Natural killer cell (primary cell): ENCODE measurements around the gene FOXP1. TPM values are rescaled to one million over a fixed set of nuclear protein-coding genes. Genes with fewer than 3 reads are reported as not detected.

Experiments used
- ATAC-seq, 3 donors: fragments of 150-1000 bp in 2 of 3; fragments of 200-7000 bp in 1 of 3; cut with Tn5 transposase; 1 replicate in 1 of 3; 2 replicates in 2 of 3; pipeline ENCODE4 v1.10.0; 2021; ENCODE audit warnings: mild to moderate bottlenecking in 2 of 3, moderate library complexity in 2 of 3
- DNase-seq, 2 donors: peaks; one replicate each; pipeline versions ENCODE4 v3.0.0 to v3.0.0-alpha.2; 2013 to 2021; ENCODE audit warnings: mixed read lengths in 1 of 2
- H3K27ac ChIP-seq: one replicate; pipeline ENCODE4 v1.5.1; 2013; ENCODE audit warnings: mild to moderate bottlenecking, low read length
- H3K27me3 ChIP-seq: one replicate; pipeline ENCODE4 v1.6.1; 2013; ENCODE audit warnings: low read length; ENCODE audit not compliant: control insufficient read depth, insufficient read depth
- H3K36me3 ChIP-seq: one replicate; pipeline ENCODE4 v1.6.1; 2013; ENCODE audit warnings: low read length; ENCODE audit not compliant: control insufficient read depth, insufficient read depth
- H3K4me1 ChIP-seq: one replicate; pipeline ENCODE4 v1.6.1; 2013; ENCODE audit warnings: low read length; ENCODE audit not compliant: control insufficient read depth, insufficient read depth
- H3K4me3 ChIP-seq: one replicate; pipeline ENCODE4 v1.5.1; 2013; ENCODE audit warnings: low read length
- H3K9me3 ChIP-seq: one replicate; pipeline ENCODE4 v1.6.1; 2013; ENCODE audit warnings: low read length; ENCODE audit not compliant: control insufficient read depth, insufficient read depth
- H3K27ac Mint-ChIP-seq, 2 donors: one replicate each; pipeline ENCODE4 v1.8.0; 2022; ENCODE audit warnings: mild to moderate bottlenecking in 2 of 2, mixed read lengths in 2 of 2, moderate library complexity in 1 of 2
- H3K27me3 Mint-ChIP-seq, 2 donors: one replicate each; pipeline ENCODE4 v1.8.0; 2022; ENCODE audit warnings: low read depth in 2 of 2, mixed read lengths in 2 of 2
- H3K36me3 Mint-ChIP-seq: one replicate; pipeline ENCODE4 v1.8.0; 2022; ENCODE audit warnings: mixed read lengths
- H3K4me1 Mint-ChIP-seq, 2 donors: one replicate each; pipeline ENCODE4 v1.8.0; 2022; ENCODE audit warnings: mixed read lengths in 2 of 2
- H3K4me3 Mint-ChIP-seq: one replicate; pipeline ENCODE4 v1.8.0; 2022; ENCODE audit warnings: mild to moderate bottlenecking, moderate library complexity, mixed read lengths
- H3K9me3 Mint-ChIP-seq, 2 donors: one replicate each; pipeline ENCODE4 v1.8.0; 2022; ENCODE audit warnings: mixed read lengths in 2 of 2
- WGBS: methylation state at CpG from one replicate; pipeline ENCODE4 v1.1.7; 2013; ENCODE audit warnings: missing lambda C conversion rate; ENCODE audit not compliant: insufficient coverage; 5-methylcytosine and 5-hydroxymethylcytosine counted together
- intact Hi-C: fragments of 100-400 bp; cut with micrococcal nuclease; formaldehyde crosslinking; loops from one replicate; pipeline ENCODE4 v1.14.2; 2022
- total RNA-seq, 4 donors: library from RNA; stranded (reverse); fragments of 120-200 nt in 1 of 4; gene quantifications; one replicate each; pipeline versions ENCODE4 v1.2.3 to v1.2.4, GENCODE V29; 2013 to 2022
- TF ChIP-seq, protein P1 (sequence below): fragments of 200-600 bp; IDR thresholded peaks from one replicate; pipeline ENCODE4 v1.8.0; 2022; ENCODE audit warnings: antibody characterized with exemption

Gene FOXP1
- total RNA-seq, 3 donors from 2014 or later (not counting 1 experiment from before 2014, with no cell fraction given) = 166 to 185 (median 166) TPM

DNA sequence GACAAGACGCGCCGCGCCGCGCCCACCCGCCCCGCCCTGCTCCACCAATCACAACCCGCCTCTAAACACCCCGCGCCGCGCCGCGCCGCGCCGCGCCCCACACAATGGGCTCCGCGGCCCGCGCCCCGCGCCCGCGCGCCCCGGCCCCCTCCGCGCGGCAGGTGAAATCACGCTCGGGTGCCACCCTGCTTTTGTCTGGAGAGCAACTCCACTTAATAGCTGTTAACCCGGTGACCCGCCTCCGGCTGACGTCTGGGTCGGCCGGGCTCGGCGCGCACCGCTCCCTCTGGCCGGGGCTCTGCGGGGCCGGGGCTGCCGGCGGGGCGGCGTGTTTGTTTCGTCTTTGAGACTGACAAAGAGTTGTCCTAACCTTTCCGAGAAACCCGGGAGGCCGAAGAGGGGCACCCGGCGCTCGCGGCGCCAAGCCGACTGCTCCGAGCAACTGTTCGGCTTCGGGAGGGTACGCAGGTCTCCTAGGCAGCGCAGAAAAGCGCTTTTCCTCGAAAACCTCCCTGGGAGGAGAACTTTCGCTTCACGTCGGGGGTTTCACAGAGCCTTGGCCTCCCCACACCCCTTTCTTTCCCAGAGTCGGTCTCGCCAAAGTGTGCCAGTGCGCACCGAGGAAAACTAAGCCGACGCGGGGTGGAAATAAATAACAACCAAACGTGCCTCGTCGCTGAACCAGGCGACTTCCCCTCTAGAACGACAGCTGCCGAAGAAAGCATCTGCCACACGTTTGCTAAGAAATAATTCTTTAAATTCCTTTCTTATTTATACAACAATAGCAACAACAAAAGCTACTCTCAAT is 518.4 kb downstream of the FOXP1 start:
- under 1% methylated on average over 83 of the region's 85 CpGs for WGBS
- H3K4me3 ChIP-seq = peak overlapping the region; percentile 74
- intact Hi-C loops = loop anchor here (1.0 to 5.0 kb wide), 6 partner anchors 14 to 427 kb away; no protein-coding TSS in a partner anchor
- no peak overlapping the region for H3K27ac Mint-ChIP-seq
- no peaks in the 10 kb centered on the region for H3K27me3 ChIP-seq
- TF ChIP-seq, protein P1, sequence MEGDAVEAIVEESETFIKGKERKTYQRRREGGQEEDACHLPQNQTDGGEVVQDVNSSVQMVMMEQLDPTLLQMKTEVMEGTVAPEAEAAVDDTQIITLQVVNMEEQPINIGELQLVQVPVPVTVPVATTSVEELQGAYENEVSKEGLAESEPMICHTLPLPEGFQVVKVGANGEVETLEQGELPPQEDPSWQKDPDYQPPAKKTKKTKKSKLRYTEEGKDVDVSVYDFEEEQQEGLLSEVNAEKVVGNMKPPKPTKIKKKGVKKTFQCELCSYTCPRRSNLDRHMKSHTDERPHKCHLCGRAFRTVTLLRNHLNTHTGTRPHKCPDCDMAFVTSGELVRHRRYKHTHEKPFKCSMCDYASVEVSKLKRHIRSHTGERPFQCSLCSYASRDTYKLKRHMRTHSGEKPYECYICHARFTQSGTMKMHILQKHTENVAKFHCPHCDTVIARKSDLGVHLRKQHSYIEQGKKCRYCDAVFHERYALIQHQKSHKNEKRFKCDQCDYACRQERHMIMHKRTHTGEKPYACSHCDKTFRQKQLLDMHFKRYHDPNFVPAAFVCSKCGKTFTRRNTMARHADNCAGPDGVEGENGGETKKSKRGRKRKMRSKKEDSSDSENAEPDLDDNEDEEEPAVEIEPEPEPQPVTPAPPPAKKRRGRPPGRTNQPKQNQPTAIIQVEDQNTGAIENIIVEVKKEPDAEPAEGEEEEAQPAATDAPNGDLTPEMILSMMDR = no peak
- peaks cover 41% of the 10 kb centered on the region for H3K4me1 ChIP-seq
- no peaks in the 10 kb centered on the region for H3K9me3 ChIP-seq
- H3K36me3 ChIP-seq = no peaks in the 10 kb centered on the region
- peak; percentile 44 to 61 (median 57) for ATAC-seq
- peaks cover 40 to 46% of the 10 kb centered on the region in 2 donors for H3K4me1 Mint-ChIP-seq
- H3K27ac ChIP-seq = peak overlapping the region; percentile 94
- peak overlapping the region; percentile 93 for H3K4me3 Mint-ChIP-seq
- H3K9me3 Mint-ChIP-seq = no peaks in the 10 kb centered on the region
- no peaks in the 10 kb centered on the region for H3K36me3 Mint-ChIP-seq
- no peaks in the 10 kb centered on the region for H3K27me3 Mint-ChIP-seq
- DNase-seq = peak; percentile 71 to 81

DNA sequence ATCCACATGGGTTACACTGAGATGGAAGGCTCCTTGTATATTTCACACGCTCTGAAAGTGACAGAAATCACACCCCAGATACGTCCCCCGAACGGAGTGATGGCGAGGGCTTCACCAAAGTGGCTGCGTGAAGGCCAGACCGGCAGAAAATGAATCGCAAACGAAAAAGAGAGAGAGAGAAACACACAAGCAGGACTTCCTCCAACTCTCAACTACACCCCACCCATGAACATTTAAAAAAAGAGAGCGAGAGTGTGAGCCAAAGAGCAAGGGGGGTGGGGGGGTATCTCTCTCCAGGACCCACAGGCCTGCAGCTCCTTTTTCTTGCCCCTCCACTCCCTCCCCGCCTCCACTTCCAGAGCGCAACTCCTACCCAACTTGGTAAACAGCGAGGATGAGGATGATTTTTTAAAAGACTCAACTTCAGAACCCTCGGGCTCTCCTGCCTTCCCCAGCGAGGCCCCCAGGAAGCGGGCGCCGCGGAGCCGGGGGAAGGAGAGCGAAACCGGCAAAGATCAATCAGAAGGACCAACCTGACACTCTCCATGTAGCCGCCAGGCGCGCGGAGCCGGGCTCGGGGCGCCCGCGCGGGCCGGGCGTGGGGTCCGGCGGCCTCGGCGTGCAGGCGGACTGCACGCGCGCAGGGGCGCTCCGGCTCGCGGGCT is 519.1 kb downstream of the FOXP1 start:
- DNase-seq (peak; percentile 64 to 80), ATAC-seq (peak; percentile 37 to 68 (median 55))
- H3K27me3 ChIP-seq = no peaks in the 10 kb centered on the region
- H3K36me3 Mint-ChIP-seq = no peaks in the 10 kb centered on the region
- no peak overlapping the region for H3K4me3 Mint-ChIP-seq
- H3K27ac Mint-ChIP-seq = no peak overlapping the region
- peak overlapping the region; percentile 82 for H3K27ac ChIP-seq
- H3K4me1 Mint-ChIP-seq = peaks cover 35 to 38% of the 10 kb centered on the region in 2 donors
- TF ChIP-seq, protein P1 = no peak
- intact Hi-C loops = loop anchor here (2.0 to 5.0 kb wide), 5 partner anchors 14 to 428 kb away; no protein-coding TSS in a partner anchor
- no peaks in the 10 kb centered on the region for H3K27me3 Mint-ChIP-seq
- peaks cover 33% of the 10 kb centered on the region for H3K4me1 ChIP-seq
- H3K9me3 ChIP-seq = no peaks in the 10 kb centered on the region
- under 1% methylated on average over 45 of the region's 46 CpGs for WGBS
- H3K9me3 Mint-ChIP-seq = no peaks in the 10 kb centered on the region
- H3K36me3 ChIP-seq = no peaks in the 10 kb centered on the region
- peak overlapping the region; percentile 55 for H3K4me3 ChIP-seq

DNA sequence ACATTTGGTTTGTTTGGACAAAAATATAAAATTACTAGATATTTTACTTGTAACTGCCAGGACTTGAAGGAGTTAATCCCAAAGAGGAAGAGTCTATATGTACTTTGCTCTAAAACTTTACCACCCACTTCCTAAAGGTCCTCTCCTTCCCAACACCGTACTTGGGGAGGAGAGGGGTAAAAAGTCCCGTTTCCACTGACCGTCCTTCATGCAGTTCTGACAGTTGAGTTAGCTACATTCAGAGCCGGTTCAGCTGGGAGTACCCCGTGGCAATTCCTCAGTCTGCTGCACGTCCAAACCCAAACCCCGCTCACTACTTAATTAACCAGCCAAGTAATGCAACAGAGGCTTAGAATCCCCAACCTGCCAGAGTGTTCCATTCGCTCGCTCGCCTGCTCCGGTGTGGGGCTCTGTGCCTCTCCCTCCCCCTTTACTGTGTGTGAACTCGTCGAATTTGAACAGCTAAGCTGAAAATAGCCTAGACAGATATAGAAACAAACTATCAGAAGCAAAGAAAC is 519.7 kb downstream of the FOXP1 start:
- Histone ChIP-seq H3K27ac (peak overlapping the region; percentile 82), H3K4me3 (peak overlapping the region; percentile 55), H3K9me3 (no peaks in the 10 kb centered on the region), H3K27me3 (no peaks in the 10 kb centered on the region), H3K4me1 (peaks cover 32% of the 10 kb centered on the region), H3K36me3 (no peaks in the 10 kb centered on the region)
- H3K4me3 Mint-ChIP-seq = no peak overlapping the region
- intact Hi-C loops = loop anchor here (2.0 to 5.0 kb wide), 5 partner anchors 13 to 428 kb away; no protein-coding TSS in a partner anchor
- 2% methylated on average over 12 of the region's 13 CpGs for WGBS
- TF ChIP-seq, protein P1 = no peak
- peak in 1 of 2 donors; percentile 64 for DNase-seq
- no peak for ATAC-seq
- no peaks in the 10 kb centered on the region for H3K9me3 Mint-ChIP-seq
- peaks cover 34 to 36% of the 10 kb centered on the region in 2 donors for H3K4me1 Mint-ChIP-seq
- H3K36me3 Mint-ChIP-seq = no peaks in the 10 kb centered on the region
- no peaks in the 10 kb centered on the region for H3K27me3 Mint-ChIP-seq
- H3K27ac Mint-ChIP-seq = no peak overlapping the region
